GM12878 (cell line): ENCODE measurements around the gene ARHGAP22. TPM values are rescaled to one million over a fixed set of nuclear protein-coding genes. Genes with fewer than 3 reads are reported as not detected.

Experiments
- ATAC-seq: fragments of 200-7000 bp; cut with Tn5 transposase; 3 replicates; pipeline ENCODE4 v1.9.1; 2020; ENCODE audit warnings: mild to moderate bottlenecking, moderate library complexity
- BruUV-seq: library from RNA; stranded (reverse); fragments of 400-500 nt; replicated peaks from 2 replicates; lab custom pipeline; 2021; lab: Mats Ljungman, UMichigan
- CTCF ChIA-PET: fragments of 300-600 bp; sonication (Branson Sonifier 250); formaldehyde crosslinking; extraction: SDS; loops from one replicate; lab custom pipeline; 2021; ENCODE audit warnings: inconsistent platforms; lab: Yijun Ruan, JAX
- POLR2A ChIA-PET: fragments of 350-600 bp; formaldehyde crosslinking; extraction: SDS; loops from one replicate; lab custom pipeline; 2021; ENCODE audit warnings: inconsistent platforms; lab: Charles Lee
- RAD21 ChIA-PET: fragments of 300-600 bp; sonication (Branson Sonifier 250); formaldehyde crosslinking; loops from one replicate; lab custom pipeline; 2023; ENCODE audit warnings: antibody characterized with exemption; ENCODE audit not compliant: unreplicated experiment; lab: Charles Lee
- SMC1A ChIA-PET: fragments of 300-600 bp; sonication (Branson Sonifier 250); formaldehyde crosslinking; loops from one replicate; lab custom pipeline; 2023; ENCODE audit not compliant: unreplicated experiment, uncharacterized antibody; lab: Charles Lee
- DNase-seq: peaks from one replicate; pipeline ENCODE4 v3.0.0-alpha.2; 2011; ENCODE audit warnings: low read depth, low spot score
- FAIRE-seq: peaks from 3 replicates; lab custom pipeline; 2011; peaks lifted over from hg19 to GRCh38; lab: Jason Lieb, UNC
- H2AFZ ChIP-seq: 2 replicates; pipeline ENCODE4 v1.6.0; 2011; ENCODE audit warnings: low read depth, low read length, control low read depth; ENCODE audit not compliant: control insufficient read depth
- H3K27ac ChIP-seq: 2 replicates; pipeline ENCODE4 v1.5.1; 2011; ENCODE audit warnings: control low read depth; ENCODE audit not compliant: control insufficient read depth, insufficient read depth
- H3K27me3 ChIP-seq, 2 experiments: replicated peaks in 1 of 2; 2 replicates each; pipeline versions ENCODE4 v1.6.0 to v1.6.1; 2011; ENCODE audit warnings: low read length in 1 of 2; ENCODE audit not compliant: control insufficient read depth in 2 of 2, insufficient read depth in 2 of 2
- H3K36me3 ChIP-seq, 2 experiments: 2 replicates each; pipeline ENCODE4 v1.5.1; 2011; ENCODE audit warnings: low read length in 1 of 2; ENCODE audit not compliant: control insufficient read depth in 2 of 2, insufficient read depth in 2 of 2
- H3K4me1 ChIP-seq: 2 replicates; pipeline ENCODE4 v1.6.1; 2011; ENCODE audit warnings: mild to moderate bottlenecking, low read length, moderate library complexity, mixed read lengths; ENCODE audit not compliant: control insufficient read depth, insufficient read depth
- H3K4me2 ChIP-seq: 2 replicates; pipeline ENCODE4 v1.6.0; 2011; ENCODE audit warnings: control low read depth; ENCODE audit not compliant: control insufficient read depth, insufficient read depth
- H3K4me3 ChIP-seq: fragments of 200-600 bp; sonication (generic); 2 replicates; pipeline ENCODE4 v1.5.1; 2016
- H3K79me2 ChIP-seq: 2 replicates; pipeline ENCODE4 v1.6.0; 2011; ENCODE audit warnings: low read length; ENCODE audit not compliant: control insufficient read depth, insufficient read depth
- H3K9ac ChIP-seq: 2 replicates; pipeline ENCODE4 v1.8.0; 2011; ENCODE audit warnings: low read length, control low read depth, mixed read lengths; ENCODE audit not compliant: control insufficient read depth, insufficient read depth
- H3K9me3 ChIP-seq: replicated peaks from 3 replicates; pipeline ENCODE4 v1.5.1; 2011; ENCODE audit warnings: mild to moderate bottlenecking, low read length; ENCODE audit not compliant: control insufficient read depth, insufficient read depth
- H4K20me1 ChIP-seq: 2 replicates; pipeline ENCODE4 v1.6.0; 2011; ENCODE audit not compliant: control insufficient read depth, insufficient read depth
- BMI1 ChIP-seq: fragments of 450-650 bp; IDR thresholded peaks from 2 replicates; pipeline ENCODE4 v1.6.1; 2016; ENCODE audit warnings: mild to moderate bottlenecking, moderate library complexity, borderline replicate concordance
- EP300 ChIP-seq, 2 experiments: fragments of 150-350 bp in 1 of 2; IDR thresholded peaks; 2 replicates each; pipeline ENCODE4 v1.6.1; 2011 to 2012; ENCODE audit warnings: low read depth in 2 of 2, low read length in 2 of 2, borderline replicate concordance in 1 of 2, improper control_type of control experiment in 1 of 2, inconsistent platforms in 1 of 2; ENCODE audit not compliant: control insufficient read depth in 1 of 2
- FOS ChIP-seq: IDR thresholded peaks from 3 replicates; pipeline ENCODE4 v1.6.1; 2011; ENCODE audit warnings: borderline replicate concordance; ENCODE audit not compliant: insufficient read length; ENCODE audit errors: extremely low read depth
- JUNB ChIP-seq: IDR thresholded peaks from 2 replicates; pipeline ENCODE4 v1.6.1; 2016; ENCODE audit warnings: antibody characterized with exemption, mild to moderate bottlenecking
- LARP7 ChIP-seq: fragments of 450-650 bp; IDR thresholded peaks from 2 replicates; pipeline ENCODE4 v1.6.1; 2017; ENCODE audit warnings: mild to moderate bottlenecking
- RAD21 ChIP-seq: IDR thresholded peaks from 2 replicates; pipeline ENCODE4 v1.6.1; 2011; ENCODE audit warnings: mild to moderate bottlenecking, low read depth, low read length, moderate library complexity; ENCODE audit not compliant: insufficient read depth
- YY1 ChIP-seq: IDR thresholded peaks from 2 replicates; pipeline ENCODE4 v1.6.1; 2011; ENCODE audit warnings: low read depth, mild to moderate bottlenecking, low read length
- WGBS: methylation state at CpG from one replicate; pipeline ENCODE4 v1.1.6; 2016; ENCODE audit warnings: low lambda C conversion rate; ENCODE audit not compliant: insufficient replicate concordance, insufficient coverage; ENCODE audit errors: missing lambda C conversion rate; 5-methylcytosine and 5-hydroxymethylcytosine counted together
- in situ Hi-C: fragments of 300-500 bp; cut with MboI; formaldehyde crosslinking; loops from 9 replicates; pipeline ENCODE4 v1.14.3; 2018; ENCODE audit warnings: mixed read lengths
- intact Hi-C: fragments of 100-400 bp; cut with micrococcal nuclease; formaldehyde crosslinking; loops from one replicate; pipeline ENCODE4 v1.14.2; 2022; ENCODE audit not compliant: unreplicated experiment
- polyA plus RNA-seq, 11 experiments: library from polyadenylated mRNA; depleted of rRNA in 4 of 11; unstranded in 6 of 11; stranded (reverse) in 5 of 11; fragments of >200 nt; fragmentation: Nextera tagmentation in 4 of 11; fragmentation: Illumina TruSeq in 1 of 11; extraction: Ambion mirVana in 4 of 11; extraction: Trizol in 1 of 11; gene quantifications; 1 replicate in 1 of 11; 2 replicates in 10 of 11; pipeline versions ENCODE4 v1.2.1 to v1.2.3, GENCODE V29; 2011 to 2016; ENCODE audit warnings: inconsistent platforms in 2 of 11, missing spikeins in 2 of 11, low read depth in 1 of 11
- total RNA-seq, 4 experiments: library from RNA; depleted of rRNA in 3 of 4; stranded (reverse); fragments of >200 nt in 3 of 4; fragmentation: Illumina TruSeq in 1 of 4; extraction: Trizol in 1 of 4; gene quantifications; 2 replicates each; pipeline versions ENCODE4 v1.2.1 to v1.2.3, GENCODE V29; 2013 to 2021
- TF ChIP-seq, protein P1 (sequence below): fragments of 150-350 bp; IDR thresholded peaks from 2 replicates; pipeline ENCODE4 v1.6.1; 2016; ENCODE audit warnings: low read depth, low read length
- TF ChIP-seq, protein P2 (sequence below): fragments of 450-650 bp; IDR thresholded peaks from 2 replicates; pipeline ENCODE4 v1.6.1; 2016; ENCODE audit warnings: mild to moderate bottlenecking, moderate library complexity, borderline replicate concordance
- TF ChIP-seq, protein P3 (sequence below): fragments of 450-650 bp; formaldehyde crosslinking; IDR thresholded peaks from 2 replicates; pipeline ENCODE4 v1.4.0; 2020; ENCODE audit warnings: mild to moderate bottlenecking, moderate library complexity

The ARHGAP22 gene
- total and polyA plus RNA-seq, 10 of the 15 experiments (the other 5 are each of a cell fraction or from before 2014, with no cell fraction given): 0.07 to 0.61 (median 0.18) TPM; not detected in 5

DNA sequence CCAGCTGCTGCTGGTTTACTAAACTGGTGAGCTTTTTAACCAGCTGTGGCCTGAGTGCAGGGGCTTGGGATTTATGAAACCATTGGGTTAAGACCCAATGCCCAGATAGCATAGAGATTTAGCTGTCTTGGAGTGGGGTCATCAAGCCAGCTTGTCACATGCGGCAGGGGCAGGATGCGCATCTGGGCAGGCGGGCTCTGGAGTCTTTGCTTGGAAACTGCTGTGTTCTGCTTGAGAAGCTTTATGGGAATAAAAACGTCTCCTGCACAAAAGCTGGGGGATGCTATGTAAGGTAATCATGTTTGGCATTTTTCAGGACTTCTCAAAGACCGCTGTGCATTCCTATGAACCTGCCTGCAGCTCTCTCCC is 162.1 kb downstream of the ARHGAP22 start:
- H3K9me3 ChIP-seq: no peaks in the 10 kb centered on the region
- no peak overlapping the region for H2AFZ ChIP-seq
- no peak for ATAC-seq
- intact Hi-C loops (no loop called here), in situ Hi-C loops (no loop called here)
- H3K4me2 ChIP-seq: no peak overlapping the region
- no peaks in the 10 kb centered on the region for H3K36me3 ChIP-seq
- ChIA-PET CTCF (interaction anchor here (0.6 to 1.2 kb wide), 3 partner anchors 11 to 214 kb away, joined by 3 to 4 read pairs (median 3); no protein-coding TSS in a partner anchor), RAD21 (interaction anchor here (0.8 kb wide), 1 partner anchor 213 kb away, joined by 3 read pairs; no protein-coding TSS in a partner anchor), POLR2A (no interaction called here), SMC1A (interaction anchor here (1.1 kb wide), 1 partner anchor 13 kb away, joined by 5 read pairs; no protein-coding TSS in a partner anchor)
- FAIRE-seq: no peak
- TF ChIP-seq, protein P1, sequence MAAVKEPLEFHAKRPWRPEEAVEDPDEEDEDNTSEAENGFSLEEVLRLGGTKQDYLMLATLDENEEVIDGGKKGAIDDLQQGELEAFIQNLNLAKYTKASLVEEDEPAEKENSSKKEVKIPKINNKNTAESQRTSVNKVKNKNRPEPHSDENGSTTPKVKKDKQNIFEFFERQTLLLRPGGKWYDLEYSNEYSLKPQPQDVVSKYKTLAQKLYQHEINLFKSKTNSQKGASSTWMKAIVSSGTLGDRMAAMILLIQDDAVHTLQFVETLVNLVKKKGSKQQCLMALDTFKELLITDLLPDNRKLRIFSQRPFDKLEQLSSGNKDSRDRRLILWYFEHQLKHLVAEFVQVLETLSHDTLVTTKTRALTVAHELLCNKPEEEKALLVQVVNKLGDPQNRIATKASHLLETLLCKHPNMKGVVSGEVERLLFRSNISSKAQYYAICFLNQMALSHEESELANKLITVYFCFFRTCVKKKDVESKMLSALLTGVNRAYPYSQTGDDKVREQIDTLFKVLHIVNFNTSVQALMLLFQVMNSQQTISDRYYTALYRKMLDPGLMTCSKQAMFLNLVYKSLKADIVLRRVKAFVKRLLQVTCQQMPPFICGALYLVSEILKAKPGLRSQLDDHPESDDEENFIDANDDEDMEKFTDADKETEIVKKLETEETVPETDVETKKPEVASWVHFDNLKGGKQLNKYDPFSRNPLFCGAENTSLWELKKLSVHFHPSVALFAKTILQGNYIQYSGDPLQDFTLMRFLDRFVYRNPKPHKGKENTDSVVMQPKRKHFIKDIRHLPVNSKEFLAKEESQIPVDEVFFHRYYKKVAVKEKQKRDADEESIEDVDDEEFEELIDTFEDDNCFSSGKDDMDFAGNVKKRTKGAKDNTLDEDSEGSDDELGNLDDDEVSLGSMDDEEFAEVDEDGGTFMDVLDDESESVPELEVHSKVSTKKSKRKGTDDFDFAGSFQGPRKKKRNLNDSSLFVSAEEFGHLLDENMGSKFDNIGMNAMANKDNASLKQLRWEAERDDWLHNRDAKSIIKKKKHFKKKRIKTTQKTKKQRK: no peak
- TF ChIP-seq EP300 (IDR thresholded peaks at IDR 0.05; ENCODE audit: borderline replicate concordance in 1 of 2, control insufficient read depth in 1 of 2, low read depth in 2 of 2, low read length in 2 of 2): no peak
- no peak for TF ChIP-seq YY1
- no peak for TF ChIP-seq FOS
- no peak for TF ChIP-seq RAD21
- no peak for TF ChIP-seq BMI1
- TF ChIP-seq, protein P2, sequence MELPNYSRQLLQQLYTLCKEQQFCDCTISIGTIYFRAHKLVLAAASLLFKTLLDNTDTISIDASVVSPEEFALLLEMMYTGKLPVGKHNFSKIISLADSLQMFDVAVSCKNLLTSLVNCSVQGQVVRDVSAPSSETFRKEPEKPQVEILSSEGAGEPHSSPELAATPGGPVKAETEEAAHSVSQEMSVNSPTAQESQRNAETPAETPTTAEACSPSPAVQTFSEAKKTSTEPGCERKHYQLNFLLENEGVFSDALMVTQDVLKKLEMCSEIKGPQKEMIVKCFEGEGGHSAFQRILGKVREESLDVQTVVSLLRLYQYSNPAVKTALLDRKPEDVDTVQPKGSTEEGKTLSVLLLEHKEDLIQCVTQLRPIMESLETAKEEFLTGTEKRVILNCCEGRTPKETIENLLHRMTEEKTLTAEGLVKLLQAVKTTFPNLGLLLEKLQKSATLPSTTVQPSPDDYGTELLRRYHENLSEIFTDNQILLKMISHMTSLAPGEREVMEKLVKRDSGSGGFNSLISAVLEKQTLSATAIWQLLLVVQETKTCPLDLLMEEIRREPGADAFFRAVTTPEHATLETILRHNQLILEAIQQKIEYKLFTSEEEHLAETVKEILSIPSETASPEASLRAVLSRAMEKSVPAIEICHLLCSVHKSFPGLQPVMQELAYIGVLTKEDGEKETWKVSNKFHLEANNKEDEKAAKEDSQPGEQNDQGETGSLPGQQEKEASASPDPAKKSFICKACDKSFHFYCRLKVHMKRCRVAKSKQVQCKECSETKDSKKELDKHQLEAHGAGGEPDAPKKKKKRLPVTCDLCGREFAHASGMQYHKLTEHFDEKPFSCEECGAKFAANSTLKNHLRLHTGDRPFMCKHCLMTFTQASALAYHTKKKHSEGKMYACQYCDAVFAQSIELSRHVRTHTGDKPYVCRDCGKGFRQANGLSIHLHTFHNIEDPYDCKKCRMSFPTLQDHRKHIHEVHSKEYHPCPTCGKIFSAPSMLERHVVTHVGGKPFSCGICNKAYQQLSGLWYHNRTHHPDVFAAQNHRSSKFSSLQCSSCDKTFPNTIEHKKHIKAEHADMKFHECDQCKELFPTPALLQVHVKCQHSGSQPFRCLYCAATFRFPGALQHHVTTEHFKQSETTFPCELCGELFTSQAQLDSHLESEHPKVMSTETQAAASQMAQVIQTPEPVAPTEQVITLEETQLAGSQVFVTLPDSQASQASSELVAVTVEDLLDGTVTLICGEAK: no peak
- TF ChIP-seq, protein P3, sequence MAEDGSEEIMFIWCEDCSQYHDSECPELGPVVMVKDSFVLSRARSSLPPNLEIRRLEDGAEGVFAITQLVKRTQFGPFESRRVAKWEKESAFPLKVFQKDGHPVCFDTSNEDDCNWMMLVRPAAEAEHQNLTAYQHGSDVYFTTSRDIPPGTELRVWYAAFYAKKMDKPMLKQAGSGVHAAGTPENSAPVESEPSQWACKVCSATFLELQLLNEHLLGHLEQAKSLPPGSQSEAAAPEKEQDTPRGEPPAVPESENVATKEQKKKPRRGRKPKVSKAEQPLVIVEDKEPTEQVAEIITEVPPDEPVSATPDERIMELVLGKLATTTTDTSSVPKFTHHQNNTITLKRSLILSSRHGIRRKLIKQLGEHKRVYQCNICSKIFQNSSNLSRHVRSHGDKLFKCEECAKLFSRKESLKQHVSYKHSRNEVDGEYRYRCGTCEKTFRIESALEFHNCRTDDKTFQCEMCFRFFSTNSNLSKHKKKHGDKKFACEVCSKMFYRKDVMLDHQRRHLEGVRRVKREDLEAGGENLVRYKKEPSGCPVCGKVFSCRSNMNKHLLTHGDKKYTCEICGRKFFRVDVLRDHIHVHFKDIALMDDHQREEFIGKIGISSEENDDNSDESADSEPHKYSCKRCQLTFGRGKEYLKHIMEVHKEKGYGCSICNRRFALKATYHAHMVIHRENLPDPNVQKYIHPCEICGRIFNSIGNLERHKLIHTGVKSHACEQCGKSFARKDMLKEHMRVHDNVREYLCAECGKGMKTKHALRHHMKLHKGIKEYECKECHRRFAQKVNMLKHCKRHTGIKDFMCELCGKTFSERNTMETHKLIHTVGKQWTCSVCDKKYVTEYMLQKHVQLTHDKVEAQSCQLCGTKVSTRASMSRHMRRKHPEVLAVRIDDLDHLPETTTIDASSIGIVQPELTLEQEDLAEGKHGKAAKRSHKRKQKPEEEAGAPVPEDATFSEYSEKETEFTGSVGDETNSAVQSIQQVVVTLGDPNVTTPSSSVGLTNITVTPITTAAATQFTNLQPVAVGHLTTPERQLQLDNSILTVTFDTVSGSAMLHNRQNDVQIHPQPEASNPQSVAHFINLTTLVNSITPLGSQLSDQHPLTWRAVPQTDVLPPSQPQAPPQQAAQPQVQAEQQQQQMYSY (CRISPR knock-in tag): no peak
- TF ChIP-seq LARP7: no peak
- TF ChIP-seq JUNB: no peak
- WGBS: 56% methylated on average over 5 of the region's 5 CpGs
- no peaks in the 10 kb centered on the region for H3K4me1 ChIP-seq
- H3K27ac ChIP-seq: no peak overlapping the region
- no peak overlapping the region for H3K9ac ChIP-seq
- no peak for DNase-seq
- no peaks in the 10 kb centered on the region for H4K20me1 ChIP-seq
- H3K79me2 ChIP-seq: no peaks in the 10 kb centered on the region
- no peaks in the 10 kb centered on the region; a peak in 1 of 4 replicates for H3K27me3 ChIP-seq
- BruUV-seq: no TSS peak
- H3K4me3 ChIP-seq: no peak overlapping the region
